GM12873 (cell line): ENCODE data around the gene DDX19B.

Experiments used
- CTCF ChIP-seq: IDR thresholded peaks from 2 replicates; pipeline ENCODE4 v1.5.1; 2012; ENCODE audit warnings: low read depth, mild to moderate bottlenecking, moderate library complexity, low read length, control low read depth; ENCODE audit not compliant: insufficient read depth; ENCODE audit errors: missing control alignments

The DDX19B gene

GRCh38 chr16:70349783-70350182, 50.8 kb downstream of the DDX19B start:
- TF ChIP-seq CTCF, result no peak

DNA sequence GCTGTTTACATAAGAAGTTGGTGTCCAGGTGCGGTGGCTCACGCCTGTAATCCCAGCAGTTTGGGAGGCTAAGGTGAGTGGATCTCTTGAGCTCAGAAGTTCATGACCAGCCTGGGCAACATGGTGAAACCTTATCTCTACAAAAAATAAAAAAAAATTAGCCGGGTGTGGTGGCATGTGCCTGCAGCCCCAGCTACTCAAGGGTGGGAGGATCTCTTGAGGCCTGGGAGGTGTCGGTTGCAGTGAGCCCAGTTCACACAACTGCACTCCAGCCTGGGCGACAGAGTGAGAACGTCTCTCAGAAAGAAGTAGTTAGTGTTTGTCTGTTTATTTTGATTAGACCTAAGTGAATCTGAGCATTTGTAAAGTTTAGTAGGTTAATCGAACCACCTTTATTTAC, 60.6 kb downstream of the DDX19B start:
- no peak for TF ChIP-seq CTCF

DNA sequence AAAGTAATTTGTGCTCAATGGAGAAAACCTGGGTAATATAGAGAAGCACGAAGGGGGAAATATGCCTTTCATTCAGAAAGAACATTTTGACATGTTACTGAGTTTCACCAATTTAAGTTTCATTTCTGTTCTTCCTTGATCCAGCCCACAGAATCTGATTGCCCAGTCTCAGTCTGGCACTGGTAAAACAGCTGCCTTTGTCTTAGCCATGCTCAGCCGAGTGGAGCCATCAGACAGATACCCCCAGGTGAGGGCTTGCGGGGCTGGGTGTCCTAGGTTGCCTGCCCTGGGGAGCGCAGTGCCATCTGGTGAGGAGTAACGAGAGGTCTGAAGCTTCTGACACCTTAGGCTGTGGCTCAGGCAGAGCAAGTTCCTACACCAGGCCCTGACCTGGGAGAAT, 65.4 kb downstream of the DDX19B start:
- TF ChIP-seq CTCF, result peak; percentile 2

DNA sequence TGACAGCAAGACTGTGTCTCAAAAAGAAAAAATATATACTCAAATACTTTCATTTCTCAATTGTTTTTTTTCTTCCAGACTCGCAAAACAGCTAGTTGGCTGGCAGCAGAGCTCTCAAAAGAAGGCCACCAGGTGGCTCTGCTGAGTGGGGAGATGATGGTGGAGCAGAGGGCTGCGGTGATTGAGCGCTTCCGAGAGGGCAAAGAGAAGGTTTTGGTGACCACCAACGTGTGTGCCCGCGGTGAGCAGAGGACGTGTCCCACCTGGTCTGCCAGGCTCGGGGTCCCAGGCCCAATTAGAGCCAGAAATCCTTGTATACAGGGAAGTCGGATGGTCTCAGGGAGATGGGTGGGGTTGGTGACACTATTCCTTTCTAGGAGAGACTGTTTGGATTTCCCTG, 71.2 kb downstream of the DDX19B start:
- TF ChIP-seq CTCF, result peak; percentile 54

DNA sequence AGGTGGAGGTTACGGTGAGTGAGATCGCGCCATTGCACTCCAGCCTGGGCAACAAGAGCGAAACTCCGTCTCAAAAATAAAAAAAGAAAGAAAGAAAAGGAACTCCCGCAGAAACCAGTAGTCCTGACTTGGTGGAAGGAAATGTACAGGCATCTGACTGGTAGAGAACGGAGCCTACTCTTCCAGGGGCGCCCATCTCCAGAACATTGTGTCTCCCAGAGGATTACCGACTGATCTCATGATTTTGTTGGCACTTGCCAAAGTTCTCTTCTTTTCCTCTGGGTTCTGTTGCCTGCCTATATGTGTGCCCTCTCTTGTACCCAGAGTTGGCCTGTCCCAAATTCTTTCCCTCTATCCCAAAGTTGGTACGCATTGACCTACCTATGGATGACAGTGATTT, 71.9 kb downstream of the DDX19B start:
- no peak for TF ChIP-seq CTCF

DNA sequence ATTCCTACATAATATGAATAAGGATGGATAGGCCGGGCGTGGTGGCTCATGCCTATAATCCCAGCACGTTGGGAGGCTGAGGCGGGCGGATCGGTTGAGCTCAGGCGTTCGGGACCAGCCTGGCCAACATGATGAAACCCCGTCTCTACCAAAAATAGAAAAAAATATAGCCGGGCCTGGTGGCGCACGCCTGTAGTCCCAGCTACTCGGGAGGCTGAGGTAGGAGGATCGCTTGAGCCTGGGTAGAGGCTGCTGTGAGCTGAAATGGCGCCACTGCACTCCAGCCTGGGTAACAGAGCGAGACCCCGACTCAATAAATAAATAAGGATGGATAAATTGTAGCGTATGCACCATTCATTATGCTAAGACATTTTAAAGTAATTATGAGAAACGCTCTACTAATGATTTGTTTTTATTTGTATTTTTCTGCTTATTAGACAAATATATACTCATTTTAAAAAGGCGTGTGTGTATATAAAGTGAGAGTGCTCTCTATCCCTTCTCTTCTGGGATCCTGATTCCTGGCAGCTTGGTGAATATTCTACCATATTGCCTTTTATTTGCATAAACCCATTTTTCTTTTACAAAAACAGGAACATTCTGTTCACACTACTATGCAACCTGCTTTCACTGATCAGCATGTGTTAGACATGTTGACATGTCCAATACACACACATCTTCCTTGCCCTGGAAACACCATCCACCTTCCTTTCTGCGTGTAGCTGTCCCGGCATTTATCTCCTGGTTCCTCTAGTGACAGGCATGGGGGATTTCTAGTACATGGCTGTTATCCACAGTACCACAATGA, 74.1 kb downstream of the DDX19B start:
- TF ChIP-seq CTCF, result no peak

GRCh38 chr16:70374213-70374612, 75.2 kb downstream of the DDX19B start:
- no peak for TF ChIP-seq CTCF
